Activated T-helper 2 cell treated with anti-CD3 and anti-CD28 coated beads, Interferon-gamma antibody, Interleukin-2, Interleukin-4, amounts not matched to agents 10 μg/mL and 5 μg/mL and 100 μg/mL, durations not matched to agents 14 hours and 24 hours and 36 hours (primary cell): ENCODE data around the gene TRIO. TPM values are rescaled to one million over a fixed set of nuclear protein-coding genes. Genes with fewer than 3 reads are reported as not detected.

Experiments
- DNase-seq: peaks from one replicate; pipeline ENCODE4 v3.0.0; 2021; ENCODE audit warnings: low spot score
- H3K27ac Mint-ChIP-seq: one replicate; pipeline ENCODE4 v1.8.0; 2021; ENCODE audit warnings: mixed read lengths
- H3K27me3 Mint-ChIP-seq: one replicate; pipeline ENCODE4 v1.8.0; 2021; ENCODE audit warnings: low read depth, mixed read lengths
- H3K36me3 Mint-ChIP-seq: one replicate; pipeline ENCODE4 v1.8.0; 2021; ENCODE audit warnings: low read depth, mixed read lengths
- H3K4me1 Mint-ChIP-seq: one replicate; pipeline ENCODE4 v1.8.0; 2021; ENCODE audit warnings: low read depth, mixed read lengths
- H3K4me3 Mint-ChIP-seq: one replicate; pipeline ENCODE4 v1.8.0; 2021; ENCODE audit warnings: low read depth, mild to moderate bottlenecking, moderate library complexity, mixed read lengths
- H3K9me3 Mint-ChIP-seq: one replicate; pipeline ENCODE4 v1.8.0; 2021; ENCODE audit warnings: mixed read lengths
- intact Hi-C: fragments of 100-400 bp; cut with micrococcal nuclease; formaldehyde crosslinking; loops from one replicate; pipeline ENCODE4 v1.15.1; 2023
- total RNA-seq: library from RNA; stranded (reverse); gene quantifications from 2 replicates; pipeline ENCODE4 v1.2.3, GENCODE V29; 2022

The TRIO gene
- total RNA-seq, 1 donor from 2014 or later, result 28.7 TPM

GRCh38 chr5:14491015-14491915, 348.1 kb downstream of the TRIO start:
- H3K27ac Mint-ChIP-seq, result peak overlapping the region; percentile 33

GRCh38 chr5:14492331-14492964, 349.3 kb downstream of the TRIO start:
- intact Hi-C loops, result no loop called here
- H3K4me1 Mint-ChIP-seq, result peaks cover 4% of the 10 kb centered on the region

More at GRCh38 chr5:14491015-14491915, 348.1 kb downstream of the TRIO start:
- no peak overlapping the region for H3K4me3 Mint-ChIP-seq
- no peak for DNase-seq
- no peaks in the 10 kb centered on the region for H3K9me3 Mint-ChIP-seq
- intact Hi-C loops, result no loop called here
- H3K27me3 Mint-ChIP-seq, result no peaks in the 10 kb centered on the region
- peaks cover 4% of the 10 kb centered on the region for H3K4me1 Mint-ChIP-seq
- H3K36me3 Mint-ChIP-seq, result peaks cover 12% of the 10 kb centered on the region

GRCh38 chr5:14495301-14495700, 352.2 kb downstream of the TRIO start:
- H3K9me3 Mint-ChIP-seq, result no peaks in the 10 kb centered on the region
- H3K27ac Mint-ChIP-seq, result no peak overlapping the region
- intact Hi-C loops, result no loop called here
- no peak for DNase-seq
- H3K4me1 Mint-ChIP-seq, result peaks cover 2% of the 10 kb centered on the region
- no peaks in the 10 kb centered on the region for H3K27me3 Mint-ChIP-seq
- H3K36me3 Mint-ChIP-seq, result no peaks in the 10 kb centered on the region
- no peak overlapping the region for H3K4me3 Mint-ChIP-seq

More at GRCh38 chr5:14492331-14492964, 349.3 kb downstream of the TRIO start:
- Mint-ChIP-seq H3K36me3 (peaks cover 12% of the 10 kb centered on the region), H3K4me3 (no peak overlapping the region), H3K27ac (no peak overlapping the region), H3K9me3 (no peaks in the 10 kb centered on the region), H3K27me3 (no peaks in the 10 kb centered on the region)
- DNase-seq, result no peak

- no peaks in the 10 kb centered on the region for H3K4me1 Mint-ChIP-seq
- no peak overlapping the region for H3K27ac Mint-ChIP-seq
- no peaks in the 10 kb centered on the region for H3K9me3 Mint-ChIP-seq
- no peak overlapping the region for H3K4me3 Mint-ChIP-seq
- no peak for DNase-seq
- no peaks in the 10 kb centered on the region for H3K36me3 Mint-ChIP-seq
- intact Hi-C loops, result no loop called here
- H3K27me3 Mint-ChIP-seq, result no peaks in the 10 kb centered on the region
These were observed 354.2 kb downstream of the TRIO start for GRCh38 chr5:14497311-14497710.

GRCh38 chr5:14501353-14502293, 358.5 kb downstream of the TRIO start:
- Mint-ChIP-seq H3K9me3 (no peaks in the 10 kb centered on the region), H3K27me3 (no peaks in the 10 kb centered on the region), H3K36me3 (no peaks in the 10 kb centered on the region), H3K27ac (no peak overlapping the region), H3K4me3 (no peak overlapping the region), H3K4me1 (no peaks in the 10 kb centered on the region)
- intact Hi-C loops, result no loop called here
- DNase-seq, result no peak

GRCh38 chr5:14502294-14502690, 359.1 kb downstream of the TRIO start:
- H3K27me3 Mint-ChIP-seq, result no peaks in the 10 kb centered on the region
- intact Hi-C loops, result no loop called here
- no peaks in the 10 kb centered on the region for H3K9me3 Mint-ChIP-seq
- no peak overlapping the region for H3K4me3 Mint-ChIP-seq
- DNase-seq, result no peak
- H3K4me1 Mint-ChIP-seq, result no peaks in the 10 kb centered on the region
- H3K36me3 Mint-ChIP-seq, result no peaks in the 10 kb centered on the region
- no peak overlapping the region for H3K27ac Mint-ChIP-seq

GRCh38 chr5:14503017-14503680, 360.0 kb downstream of the TRIO start:
- H3K4me3 Mint-ChIP-seq, result no peak overlapping the region
- intact Hi-C loops, result no loop called here
- no peaks in the 10 kb centered on the region for H3K36me3 Mint-ChIP-seq
- DNase-seq, result no peak
- no peaks in the 10 kb centered on the region for H3K9me3 Mint-ChIP-seq
- H3K4me1 Mint-ChIP-seq, result no peaks in the 10 kb centered on the region
- H3K27ac Mint-ChIP-seq, result no peak overlapping the region
- no peaks in the 10 kb centered on the region for H3K27me3 Mint-ChIP-seq

GRCh38 chr5:14503681-14504331, 360.7 kb downstream of the TRIO start:
- no peak for DNase-seq
- H3K9me3 Mint-ChIP-seq, result no peaks in the 10 kb centered on the region
- H3K27ac Mint-ChIP-seq, result no peak overlapping the region
- H3K4me1 Mint-ChIP-seq, result no peaks in the 10 kb centered on the region
- no peaks in the 10 kb centered on the region for H3K36me3 Mint-ChIP-seq
- no peak overlapping the region for H3K4me3 Mint-ChIP-seq
- H3K27me3 Mint-ChIP-seq, result no peaks in the 10 kb centered on the region
- intact Hi-C loops, result no loop called here

GRCh38 chr5:14504332-14504727, 361.2 kb downstream of the TRIO start:
- Mint-ChIP-seq H3K4me3 (no peak overlapping the region), H3K9me3 (no peaks in the 10 kb centered on the region), H3K36me3 (no peaks in the 10 kb centered on the region), H3K27me3 (no peaks in the 10 kb centered on the region), H3K27ac (no peak overlapping the region), H3K4me1 (no peaks in the 10 kb centered on the region)
- intact Hi-C loops, result no loop called here
- no peak for DNase-seq

GRCh38 chr5:14504816-14505215, 361.7 kb downstream of the TRIO start:
- intact Hi-C loops, result no loop called here
- H3K27ac Mint-ChIP-seq, result no peak overlapping the region
- no peak for DNase-seq
- H3K4me1 Mint-ChIP-seq, result no peaks in the 10 kb centered on the region
- H3K27me3 Mint-ChIP-seq, result no peaks in the 10 kb centered on the region
- H3K36me3 Mint-ChIP-seq, result no peaks in the 10 kb centered on the region
- H3K9me3 Mint-ChIP-seq, result no peaks in the 10 kb centered on the region
- no peak overlapping the region for H3K4me3 Mint-ChIP-seq

- Mint-ChIP-seq H3K4me3 (no peak overlapping the region), H3K36me3 (no peaks in the 10 kb centered on the region), H3K27me3 (no peaks in the 10 kb centered on the region), H3K4me1 (peaks cover 2% of the 10 kb centered on the region), H3K9me3 (no peaks in the 10 kb centered on the region), H3K27ac (no peak overlapping the region)
- DNase-seq, result no peak
- intact Hi-C loops, result no loop called here
These were observed 362.4 kb downstream of the TRIO start for GRCh38 chr5:14505310-14506139.
